Measurements from ENCODE around the gene PPFIA2.

PPFIA2 gene

DNA sequence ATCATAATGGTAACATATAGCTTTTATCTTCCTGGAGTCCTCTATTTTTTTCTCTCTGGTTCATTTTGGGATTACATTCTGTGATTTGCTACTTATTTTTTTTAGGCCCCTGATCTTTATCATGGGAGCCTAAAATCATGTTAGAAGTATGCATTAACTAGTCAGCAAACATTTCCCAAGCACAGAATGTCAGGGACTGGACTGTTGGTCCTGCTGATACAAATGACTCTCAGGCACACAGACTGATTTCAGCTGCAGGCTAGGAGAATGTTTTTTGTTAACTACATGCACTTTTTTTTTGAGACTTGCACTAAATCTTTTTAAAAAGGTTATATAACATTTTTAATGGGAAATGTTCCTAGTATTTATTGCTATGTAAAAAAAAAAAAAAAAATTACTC, 550.1 kb downstream of the PPFIA2 start:
- TF ChIP-seq, protein P1, sequence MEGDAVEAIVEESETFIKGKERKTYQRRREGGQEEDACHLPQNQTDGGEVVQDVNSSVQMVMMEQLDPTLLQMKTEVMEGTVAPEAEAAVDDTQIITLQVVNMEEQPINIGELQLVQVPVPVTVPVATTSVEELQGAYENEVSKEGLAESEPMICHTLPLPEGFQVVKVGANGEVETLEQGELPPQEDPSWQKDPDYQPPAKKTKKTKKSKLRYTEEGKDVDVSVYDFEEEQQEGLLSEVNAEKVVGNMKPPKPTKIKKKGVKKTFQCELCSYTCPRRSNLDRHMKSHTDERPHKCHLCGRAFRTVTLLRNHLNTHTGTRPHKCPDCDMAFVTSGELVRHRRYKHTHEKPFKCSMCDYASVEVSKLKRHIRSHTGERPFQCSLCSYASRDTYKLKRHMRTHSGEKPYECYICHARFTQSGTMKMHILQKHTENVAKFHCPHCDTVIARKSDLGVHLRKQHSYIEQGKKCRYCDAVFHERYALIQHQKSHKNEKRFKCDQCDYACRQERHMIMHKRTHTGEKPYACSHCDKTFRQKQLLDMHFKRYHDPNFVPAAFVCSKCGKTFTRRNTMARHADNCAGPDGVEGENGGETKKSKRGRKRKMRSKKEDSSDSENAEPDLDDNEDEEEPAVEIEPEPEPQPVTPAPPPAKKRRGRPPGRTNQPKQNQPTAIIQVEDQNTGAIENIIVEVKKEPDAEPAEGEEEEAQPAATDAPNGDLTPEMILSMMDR (IDR thresholded peaks at IDR 0.05; ENCODE audit: low read depth, low read length) = no peak
- Histone ChIP-seq H3K9me3 (no peaks in the 10 kb centered on the region), H3K4me3 (ENCODE audit: low read depth, low read length) (no peak overlapping the region), H3K27me3 (no peaks in the 10 kb centered on the region; the same call in 1 of the 2 replicates), H3K36me3 (no peaks in the 10 kb centered on the region), H3K4me1 (no peaks in the 10 kb centered on the region)
- no peak for DNase-seq

DNA sequence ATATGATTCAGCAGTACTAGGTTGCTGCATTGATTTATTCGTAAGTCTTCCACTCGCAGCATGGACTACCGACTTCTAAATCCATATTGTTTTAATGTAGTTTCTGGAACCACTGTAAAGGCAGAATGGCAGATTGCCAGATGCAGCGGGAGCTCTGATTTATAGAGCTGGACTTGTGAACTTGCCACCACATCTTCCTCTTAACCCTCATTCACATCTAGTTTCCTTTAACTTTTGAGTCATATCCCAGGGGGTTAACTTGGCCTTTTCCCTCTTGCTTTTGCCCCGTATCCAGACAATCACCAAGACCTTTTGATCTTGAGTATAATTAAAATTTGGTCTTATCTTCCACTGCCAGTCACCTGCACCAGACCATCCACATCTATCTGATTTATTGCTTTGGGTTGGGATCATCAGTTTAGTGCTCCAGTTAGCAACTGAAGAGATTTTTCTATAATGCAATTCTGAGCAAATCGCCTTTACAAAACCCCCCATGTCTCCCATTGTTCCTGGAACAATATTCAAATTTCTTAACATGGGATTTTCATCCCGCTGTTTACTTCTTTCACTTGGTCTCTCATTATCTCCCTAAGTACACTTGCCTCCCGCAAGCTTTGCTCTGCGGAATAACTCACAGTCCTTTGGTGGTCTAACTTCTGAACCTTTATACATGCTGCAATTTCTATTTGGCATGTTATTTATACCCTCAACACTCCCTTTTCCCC, 550.8 kb downstream of the PPFIA2 start:
- TF ChIP-seq, protein P1 (IDR thresholded peaks at IDR 0.05; ENCODE audit: low read depth, low read length) = no peak
- H3K4me3 ChIP-seq (ENCODE audit: low read depth, low read length) = no peak overlapping the region
- H3K9me3 ChIP-seq = no peaks in the 10 kb centered on the region
- H3K4me1 ChIP-seq = no peaks in the 10 kb centered on the region
- H3K27me3 ChIP-seq = no peaks in the 10 kb centered on the region; the same call in 1 of the 2 replicates
- no peaks in the 10 kb centered on the region for H3K36me3 ChIP-seq
- DNase-seq = peak; percentile 36
